HCT116 (cell line): ENCODE data around the gene GRB2. TPM values are rescaled to one million over a fixed set of nuclear protein-coding genes. Genes with fewer than 3 reads are reported as not detected.

Experiments used
- ATAC-seq: fragments of 200-7000 bp; cut with Tn5 transposase; 2 replicates; pipeline ENCODE4 v1.9.1; 2020; ENCODE audit warnings: mild to moderate bottlenecking, moderate library complexity
- BruUV-seq: library from RNA; stranded (reverse); fragments of 400-500 nt; replicated peaks from 2 replicates; lab custom pipeline; 2021; lab: Mats Ljungman, UMichigan
- CTCF ChIA-PET: fragments of 300-600 bp; sonication (Branson Sonifier 250); formaldehyde crosslinking; loops from one replicate; lab custom pipeline; 2021; ENCODE audit warnings: antibody characterized with exemption; lab: Charles Lee
- POLR2A ChIA-PET: fragments of 300-600, 350-600 bp; sonication (Branson Sonifier 250); formaldehyde crosslinking; loops from one replicate; lab custom pipeline; 2021; ENCODE audit warnings: antibody characterized with exemption; lab: Charles Lee
- RAD21 ChIA-PET, 2 experiments: fragments of 300-600 bp; sonication (Branson Sonifier 250); formaldehyde crosslinking; loops; one replicate each; lab custom pipeline; 2023; ENCODE audit warnings: low total read pairs in 2 of 2; ENCODE audit not compliant: uncharacterized antibody in 2 of 2, unreplicated experiment in 2 of 2, low non-redundant PET in 1 of 2; lab: Charles Lee
- DNase-seq: peaks from one replicate; pipeline ENCODE4 v3.0.0-alpha.2; 2010; ENCODE audit warnings: low read depth, low spot score
- H2AFZ ChIP-seq: fragments of 200-600 bp; shearing (Covaris generic), sonication (generic); 2 replicates; pipeline ENCODE4 v1.6.1; 2017; ENCODE audit warnings: low read depth, mixed run types, mixed read lengths, antibody characterized with exemption, low read length; ENCODE audit not compliant: poor library complexity, severe bottlenecking
- H3K27ac ChIP-seq: 2 replicates; pipeline ENCODE4 v1.5.1; 2012; ENCODE audit warnings: low read depth, low read length
- H3K27me3 ChIP-seq: fragments of 200-600 bp; sonication (generic); 2 replicates; pipeline ENCODE4 v1.6.1; 2016; ENCODE audit warnings: mixed run types, low read length, mixed read lengths; ENCODE audit not compliant: insufficient read depth
- H3K36me3 ChIP-seq, 2 experiments: fragments of 200-500 bp in 1 of 2; fragments of 200-600 bp in 1 of 2; sonication (Bioruptor generic) in 1 of 2; sonication (generic) in 1 of 2; 2 replicates each; pipeline versions ENCODE4 v1.5.1 to v1.6.1; 2014 to 2016; ENCODE audit warnings: low read length in 2 of 2, inconsistent platforms in 1 of 2, mixed read lengths in 1 of 2, mixed run types in 1 of 2; ENCODE audit not compliant: insufficient read depth in 2 of 2, control insufficient read depth in 1 of 2
- H3K4me1 ChIP-seq, 2 experiments: fragments of 200-600 bp in 1 of 2; sonication (generic) in 1 of 2; 2 replicates each; pipeline versions ENCODE4 v1.5.1 to v1.6.1; 2012 to 2017; ENCODE audit warnings: low read length in 2 of 2, inconsistent platforms in 1 of 2, mild to moderate bottlenecking in 1 of 2, mixed read lengths in 1 of 2, mixed run types in 1 of 2, moderate library complexity in 1 of 2; ENCODE audit not compliant: insufficient read depth in 2 of 2, control insufficient read depth in 1 of 2
- H3K4me2 ChIP-seq: fragments of 200-600 bp; sonication (generic); 2 replicates; pipeline ENCODE4 v1.6.1; 2017; ENCODE audit warnings: mixed run types, low read length, mixed read lengths
- H3K4me3 ChIP-seq, 2 experiments: fragments of 200-600 bp in 1 of 2; sonication (generic) in 1 of 2; replicated peaks in 1 of 2; 2 replicates each; pipeline ENCODE4 v1.5.1; 2011 to 2016; ENCODE audit warnings: low read length in 2 of 2, control low read depth in 1 of 2, low read depth in 1 of 2, mild to moderate bottlenecking in 1 of 2, mixed read lengths in 1 of 2, mixed run types in 1 of 2
- H3K79me2 ChIP-seq: fragments of 200-600 bp; sonication (generic); 2 replicates; pipeline ENCODE4 v1.6.1; 2017; ENCODE audit warnings: mild to moderate bottlenecking, mixed run types, low read length, moderate library complexity, mixed read lengths; ENCODE audit not compliant: insufficient read depth
- H3K9ac ChIP-seq: fragments of 200-600 bp; sonication (generic); 2 replicates; pipeline ENCODE4 v1.6.1; 2016; ENCODE audit warnings: low read length, mixed read lengths
- H3K9me2 ChIP-seq: fragments of 200-600 bp; sonication (generic), shearing (Covaris generic); 2 replicates; pipeline ENCODE4 v1.6.1; 2017; ENCODE audit warnings: mixed run types, mild to moderate bottlenecking, moderate library complexity; ENCODE audit not compliant: insufficient read depth
- H3K9me3 ChIP-seq, 2 experiments: fragments of 200-500 bp in 1 of 2; fragments of 200-600 bp in 1 of 2; sonication (Bioruptor generic) in 1 of 2; sonication (generic) in 1 of 2; 2 replicates each; pipeline ENCODE4 v1.6.1; 2014 to 2017; ENCODE audit warnings: low read length in 2 of 2, mixed read lengths in 2 of 2, inconsistent platforms in 1 of 2, low read depth in 1 of 2, mild to moderate bottlenecking in 1 of 2, mixed run types in 1 of 2, moderate library complexity in 1 of 2; ENCODE audit not compliant: control insufficient read depth in 1 of 2, insufficient read depth in 1 of 2
- H4K20me1 ChIP-seq: fragments of 200-600 bp; sonication (generic), shearing (Covaris generic); 2 replicates; pipeline ENCODE4 v1.6.1; 2017; ENCODE audit warnings: mixed run types, mild to moderate bottlenecking, moderate library complexity; ENCODE audit not compliant: insufficient read depth
- CBX3 ChIP-seq: IDR thresholded peaks from 2 replicates; pipeline ENCODE4 v1.6.1; 2012; ENCODE audit warnings: low read depth
- CEBPB ChIP-seq: IDR thresholded peaks from 2 replicates; pipeline ENCODE4 v1.6.1; 2012; ENCODE audit warnings: low read depth
- ELF1 ChIP-seq: IDR thresholded peaks from 2 replicates; pipeline ENCODE4 v1.6.1; 2012; ENCODE audit warnings: low read depth, borderline replicate concordance
- EZH2phosphoT487 ChIP-seq: fragments of 200-600 bp; IDR thresholded peaks from 2 replicates; pipeline ENCODE4 v1.6.1; 2018; ENCODE audit warnings: antibody characterized with exemption, borderline replicate concordance
- FOSL1 ChIP-seq: IDR thresholded peaks from 2 replicates; pipeline ENCODE4 v1.6.1; 2012; ENCODE audit warnings: low read depth
- JUND ChIP-seq: IDR thresholded peaks from 2 replicates; pipeline ENCODE4 v1.6.1; 2012
- RAD21 ChIP-seq: IDR thresholded peaks from 2 replicates; pipeline ENCODE4 v1.6.1; 2012; ENCODE audit warnings: low read depth, mild to moderate bottlenecking
- SP1 ChIP-seq: IDR thresholded peaks from 2 replicates; pipeline ENCODE4 v1.6.1; 2012; ENCODE audit warnings: low read depth
- SRF ChIP-seq: IDR thresholded peaks from 2 replicates; pipeline ENCODE4 v1.6.1; 2012; ENCODE audit warnings: low read depth
- YY1 ChIP-seq: IDR thresholded peaks from 2 replicates; pipeline ENCODE4 v1.6.1; 2011; ENCODE audit warnings: low read length, low read depth, moderate library complexity, mild to moderate bottlenecking; ENCODE audit not compliant: insufficient replicate concordance; ENCODE audit errors: extremely low read depth
- ZFX ChIP-seq: fragments of 450-650 bp; IDR thresholded peaks from 2 replicates; pipeline ENCODE4 v1.6.1; 2017
- intact Hi-C: fragments of 100-400 bp; cut with micrococcal nuclease; formaldehyde crosslinking; loops from 2 replicates; pipeline ENCODE4 v1.10.0; 2022
- total RNA-seq: library from RNA; stranded (reverse); gene quantifications from one replicate; pipeline ENCODE4 v1.2.1, GENCODE V29; 2021; ENCODE audit not compliant: unreplicated experiment
- TF ChIP-seq, protein P1 (sequence below): IDR thresholded peaks from 2 replicates; pipeline ENCODE4 v1.6.1; 2012
- TF ChIP-seq, protein P2 (sequence below), 3 experiments: fragments of 200-600 bp in 1 of 3; sonication (generic) in 1 of 3; IDR thresholded peaks in 2 of 3; conservative IDR thresholded peaks in 1 of 3; 2 replicates each; pipeline ENCODE4 v1.5.1; 2012 to 2017; ENCODE audit warnings: low read depth in 2 of 3, low read length in 2 of 3, antibody characterized with exemption in 1 of 3, borderline replicate concordance in 1 of 3, control low read depth in 1 of 3, mild to moderate bottlenecking in 1 of 3, mixed read lengths in 1 of 3, mixed run types in 1 of 3, moderate library complexity in 1 of 3; ENCODE audit not compliant: insufficient read depth in 1 of 3
- TF ChIP-seq, protein P3 (sequence below): IDR thresholded peaks from 2 replicates; pipeline ENCODE4 v1.6.1; 2012; ENCODE audit warnings: low read depth

Gene GRB2
- total RNA-seq, 1 experiment from 2014 or later = 146 TPM

DNA sequence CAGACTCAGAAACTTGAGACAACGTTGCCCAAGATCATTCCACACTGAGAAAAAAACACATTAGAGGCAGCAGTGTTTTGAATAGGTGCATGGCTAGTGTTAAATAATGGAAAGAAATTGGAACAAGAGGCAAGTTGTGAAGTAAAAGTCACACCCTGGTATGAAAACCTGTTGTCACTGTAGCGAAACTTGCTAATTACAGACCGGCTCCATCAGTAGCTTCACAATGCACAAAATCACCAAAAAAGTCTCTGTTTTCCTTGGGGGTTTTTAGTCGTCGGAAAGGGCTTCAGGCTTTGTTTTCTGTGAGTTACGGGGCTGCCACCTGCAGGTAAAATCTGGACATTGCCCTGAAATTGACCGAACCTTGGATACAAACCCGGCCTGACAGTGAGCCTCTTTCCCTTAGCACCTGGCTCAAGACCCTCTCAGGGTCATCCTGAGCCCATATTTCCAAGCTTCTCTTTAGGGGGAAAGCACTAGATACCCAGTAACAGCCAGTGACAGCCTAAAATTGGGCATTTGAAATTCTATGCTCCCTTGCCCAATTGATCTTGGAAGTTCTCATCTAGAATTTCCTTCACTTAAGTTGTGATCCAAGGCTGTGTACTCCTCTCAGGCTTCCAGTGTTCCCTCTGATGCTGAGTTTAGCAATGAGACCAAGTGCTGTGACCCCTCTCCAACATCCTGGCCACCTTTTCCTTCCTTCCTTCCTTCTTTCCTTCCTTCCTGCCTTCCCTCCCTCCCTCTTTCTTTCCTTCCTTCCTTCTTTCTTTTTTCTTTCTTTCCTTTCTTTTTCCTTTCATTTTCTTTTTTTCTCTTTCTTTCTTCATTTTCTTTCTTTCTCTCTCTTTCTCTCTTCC, 7.2 kb upstream of the GRB2 start:
- H3K4me1 ChIP-seq = peaks cover 0 to 11% of the 10 kb centered on the region in 2 experiments; a peak in 2 of 4 replicates
- H3K79me2 ChIP-seq = no peaks in the 10 kb centered on the region
- H4K20me1 ChIP-seq = no peaks in the 10 kb centered on the region
- H2AFZ ChIP-seq = peak overlapping the region; percentile 99
- CTCF ChIA-PET = interaction anchor here (0.7 to 2.1 kb wide), 19 partner anchors 18 to 451 kb away, joined by 3 to 18 read pairs (median 4); partner anchors contain the start of genes ARMC7, GGA3, MIF4GD and MRPS7
- no peaks in the 10 kb centered on the region for H3K36me3 ChIP-seq
- H3K9me3 ChIP-seq = no peaks in the 10 kb centered on the region
- H3K9me2 ChIP-seq = no peaks in the 10 kb centered on the region
- ATAC-seq (peak; percentile 93), DNase-seq (peak; percentile 75)
- POLR2A ChIA-PET = interaction anchor here (0.7 kb wide), 1 partner anchor 96 kb away, joined by 5 read pairs; no protein-coding TSS in a partner anchor
- peak overlapping the region; percentile 67 for H3K4me2 ChIP-seq
- H3K27ac ChIP-seq = no peak overlapping the region
- TF ChIP-seq CBX3 (peak; percentile 67), CEBPB (no peak), RAD21 (peak; percentile 99), EZH2phosphoT487 (no peak), YY1 (no peak), FOSL1 (no peak), ELF1 (no peak), JUND (no peak), ZFX (no peak), SRF (0 out of 2 replicates have a peak, but pooled peaks have one; percentile 49), SP1 (no peak)
- TF ChIP-seq, protein P1, sequence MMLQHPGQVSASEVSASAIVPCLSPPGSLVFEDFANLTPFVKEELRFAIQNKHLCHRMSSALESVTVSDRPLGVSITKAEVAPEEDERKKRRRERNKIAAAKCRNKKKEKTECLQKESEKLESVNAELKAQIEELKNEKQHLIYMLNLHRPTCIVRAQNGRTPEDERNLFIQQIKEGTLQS = no peak
- TF ChIP-seq, protein P2, sequence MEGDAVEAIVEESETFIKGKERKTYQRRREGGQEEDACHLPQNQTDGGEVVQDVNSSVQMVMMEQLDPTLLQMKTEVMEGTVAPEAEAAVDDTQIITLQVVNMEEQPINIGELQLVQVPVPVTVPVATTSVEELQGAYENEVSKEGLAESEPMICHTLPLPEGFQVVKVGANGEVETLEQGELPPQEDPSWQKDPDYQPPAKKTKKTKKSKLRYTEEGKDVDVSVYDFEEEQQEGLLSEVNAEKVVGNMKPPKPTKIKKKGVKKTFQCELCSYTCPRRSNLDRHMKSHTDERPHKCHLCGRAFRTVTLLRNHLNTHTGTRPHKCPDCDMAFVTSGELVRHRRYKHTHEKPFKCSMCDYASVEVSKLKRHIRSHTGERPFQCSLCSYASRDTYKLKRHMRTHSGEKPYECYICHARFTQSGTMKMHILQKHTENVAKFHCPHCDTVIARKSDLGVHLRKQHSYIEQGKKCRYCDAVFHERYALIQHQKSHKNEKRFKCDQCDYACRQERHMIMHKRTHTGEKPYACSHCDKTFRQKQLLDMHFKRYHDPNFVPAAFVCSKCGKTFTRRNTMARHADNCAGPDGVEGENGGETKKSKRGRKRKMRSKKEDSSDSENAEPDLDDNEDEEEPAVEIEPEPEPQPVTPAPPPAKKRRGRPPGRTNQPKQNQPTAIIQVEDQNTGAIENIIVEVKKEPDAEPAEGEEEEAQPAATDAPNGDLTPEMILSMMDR (IDR thresholded peaks at IDR 0.05 in 2 of 3, conservative IDR thresholded peaks at IDR 0.05 in 1 of 3; ENCODE audit: borderline replicate concordance in 1 of 3, insufficient read depth in 1 of 3, low read depth in 2 of 3, low read length in 2 of 3) = peak; percentile 91 to 96 (median 91)
- TF ChIP-seq, protein P3, sequence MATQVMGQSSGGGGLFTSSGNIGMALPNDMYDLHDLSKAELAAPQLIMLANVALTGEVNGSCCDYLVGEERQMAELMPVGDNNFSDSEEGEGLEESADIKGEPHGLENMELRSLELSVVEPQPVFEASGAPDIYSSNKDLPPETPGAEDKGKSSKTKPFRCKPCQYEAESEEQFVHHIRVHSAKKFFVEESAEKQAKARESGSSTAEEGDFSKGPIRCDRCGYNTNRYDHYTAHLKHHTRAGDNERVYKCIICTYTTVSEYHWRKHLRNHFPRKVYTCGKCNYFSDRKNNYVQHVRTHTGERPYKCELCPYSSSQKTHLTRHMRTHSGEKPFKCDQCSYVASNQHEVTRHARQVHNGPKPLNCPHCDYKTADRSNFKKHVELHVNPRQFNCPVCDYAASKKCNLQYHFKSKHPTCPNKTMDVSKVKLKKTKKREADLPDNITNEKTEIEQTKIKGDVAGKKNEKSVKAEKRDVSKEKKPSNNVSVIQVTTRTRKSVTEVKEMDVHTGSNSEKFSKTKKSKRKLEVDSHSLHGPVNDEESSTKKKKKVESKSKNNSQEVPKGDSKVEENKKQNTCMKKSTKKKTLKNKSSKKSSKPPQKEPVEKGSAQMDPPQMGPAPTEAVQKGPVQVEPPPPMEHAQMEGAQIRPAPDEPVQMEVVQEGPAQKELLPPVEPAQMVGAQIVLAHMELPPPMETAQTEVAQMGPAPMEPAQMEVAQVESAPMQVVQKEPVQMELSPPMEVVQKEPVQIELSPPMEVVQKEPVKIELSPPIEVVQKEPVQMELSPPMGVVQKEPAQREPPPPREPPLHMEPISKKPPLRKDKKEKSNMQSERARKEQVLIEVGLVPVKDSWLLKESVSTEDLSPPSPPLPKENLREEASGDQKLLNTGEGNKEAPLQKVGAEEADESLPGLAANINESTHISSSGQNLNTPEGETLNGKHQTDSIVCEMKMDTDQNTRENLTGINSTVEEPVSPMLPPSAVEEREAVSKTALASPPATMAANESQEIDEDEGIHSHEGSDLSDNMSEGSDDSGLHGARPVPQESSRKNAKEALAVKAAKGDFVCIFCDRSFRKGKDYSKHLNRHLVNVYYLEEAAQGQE = no peak
- no peak overlapping the region for H3K9ac ChIP-seq
- BruUV-seq = no TSS peak
- peak overlapping the region; percentile 12 to 17; a peak in 2 of 4 replicates for H3K4me3 ChIP-seq
- RAD21 ChIA-PET = interaction anchor here (0.6 to 1.2 kb wide), 7 partner anchors 10 to 417 kb away, joined by 3 to 6 read pairs (median 3); partner anchors contain the start of gene MIF4GD (in 1 of the 2)
- intact Hi-C loops = loop anchor here (1.0 to 2.0 kb wide), 5 partner anchors 89 to 451 kb away; partner anchors contain the start of gene MIF4GD
- H3K27me3 ChIP-seq = peaks cover 5% of the 10 kb centered on the region; the same call in 1 of the 2 replicates
